Neural progenitor cell (in vitro differentiated cells): ENCODE results near the gene RNASEH2A.

Source experiments
- CTCF ChIP-seq: fragments of 200-600 bp; sonication (generic); IDR thresholded peaks from 2 replicates; pipeline ENCODE4 v1.5.1; 2017; ENCODE audit warnings: antibody characterized with exemption, mild to moderate bottlenecking
- EZH2 ChIP-seq: fragments of 200-600 bp; sonication (generic); IDR thresholded peaks from 2 replicates; pipeline ENCODE4 v1.6.1; 2017; ENCODE audit warnings: antibody characterized with exemption, mild to moderate bottlenecking, moderate library complexity
- EZH2phosphoT487 ChIP-seq: fragments of 200-600 bp; sonication (generic); IDR thresholded peaks from 2 replicates; pipeline ENCODE4 v1.6.1; 2017; ENCODE audit warnings: antibody characterized with exemption

- TF ChIP-seq CTCF (no peak), EZH2 (no peak), EZH2phosphoT487 (no peak)
These were observed 24.3 kb upstream of the RNASEH2A start for GRCh38 chr19:12782174-12782423.
